Choroid plexus epithelial cell (primary cell): ENCODE data around the gene ADAMTS8.

Experiments
- DNase-seq: peaks from one replicate; pipeline ENCODE4 v3.0.0-alpha.2; 2010; ENCODE audit warnings: low read depth
- H3K4me3 ChIP-seq: 2 replicates; pipeline ENCODE4 v1.5.1; 2011; ENCODE audit warnings: low read depth, mild to moderate bottlenecking, control low read depth, low read length, moderate library complexity
- CTCF ChIP-seq: conservative IDR thresholded peaks from 2 replicates; pipeline ENCODE4 v1.5.1; 2011; ENCODE audit warnings: low read depth, mild to moderate bottlenecking, control low read depth, inconsistent platforms, low read length, moderate library complexity

Gene ADAMTS8

GRCh38 chr11:130383344-130384211 lies 44.8 kb downstream of the ADAMTS8 start:
- DNase-seq, result peak; percentile 99
- TF ChIP-seq CTCF, result no peak
- no peak overlapping the region for H3K4me3 ChIP-seq

DNA sequence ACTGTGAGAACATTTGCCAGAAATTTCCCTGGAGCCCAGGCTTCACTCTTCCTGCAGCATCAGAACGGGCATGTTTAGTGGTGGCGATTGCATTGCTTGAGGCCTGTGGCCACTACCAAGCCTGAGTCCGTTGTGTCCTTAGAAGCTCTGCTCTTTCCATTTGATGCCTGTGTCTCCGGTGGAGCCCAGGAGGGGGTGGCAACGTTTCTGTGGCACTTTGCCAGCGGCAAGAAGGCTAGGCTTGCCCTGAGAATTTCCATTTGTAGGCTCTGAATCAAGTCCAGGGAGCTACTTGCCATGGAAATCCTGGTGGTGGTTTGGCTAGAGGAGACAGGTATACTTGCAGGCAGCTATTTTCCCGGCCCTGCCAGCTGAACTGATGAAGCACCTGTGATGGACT lies 47.1 kb downstream of the ADAMTS8 start:
- no peak for TF ChIP-seq CTCF
- no peak overlapping the region for H3K4me3 ChIP-seq
- DNase-seq, result no peak

DNA sequence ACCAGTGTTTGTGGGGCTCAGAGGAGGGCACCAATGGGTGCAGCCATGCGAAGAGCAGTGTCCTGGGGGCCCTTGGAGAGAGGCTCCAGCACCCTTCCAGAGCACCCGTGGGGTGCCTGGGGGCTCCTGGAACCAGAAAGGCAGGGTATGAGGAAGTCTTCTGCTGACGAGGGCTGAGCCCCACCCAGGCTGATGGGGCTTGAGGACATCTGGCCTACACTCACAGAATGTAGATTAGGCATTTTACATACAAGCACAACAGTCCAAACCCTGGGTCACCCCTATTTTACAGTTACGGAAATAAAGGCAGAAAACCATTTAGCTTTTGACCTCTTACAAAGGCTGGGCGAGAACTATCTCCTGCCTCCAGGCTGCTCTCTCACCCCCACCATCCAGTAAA lies 47.6 kb downstream of the ADAMTS8 start:
- no peak overlapping the region for H3K4me3 ChIP-seq
- TF ChIP-seq CTCF, result no peak
- no peak for DNase-seq

- TF ChIP-seq CTCF, result no peak
- DNase-seq, result no peak
- no peak overlapping the region for H3K4me3 ChIP-seq
Measured at GRCh38 chr11:130379276-130379675, 49.1 kb downstream of the ADAMTS8 start.

GRCh38 chr11:130370845-130371590 lies 57.4 kb downstream of the ADAMTS8 start:
- TF ChIP-seq CTCF, result peak; percentile 38
- no peak overlapping the region for H3K4me3 ChIP-seq
- DNase-seq, result peak; percentile 9

- no peak for TF ChIP-seq CTCF
- no peak overlapping the region for H3K4me3 ChIP-seq
- DNase-seq, result no peak
Measured at GRCh38 chr11:130369713-130370112, 58.7 kb downstream of the ADAMTS8 start.
